PFSK-1 (cell line): ENCODE measurements around the gene GTF2A1L.

ENCODE experiments used
- FOXP2 ChIP-seq: optimal IDR thresholded peaks from 2 replicates; pipeline ENCODE3; 2011; ENCODE audit warnings: borderline replicate concordance, control low read depth, inconsistent platforms; ENCODE audit not compliant: insufficient read depth; ENCODE audit errors: extremely low read length, extremely low read depth
- POLR2AphosphoS5 ChIP-seq: IDR thresholded peaks from 2 replicates; pipeline ENCODE4 v1.6.1; 2012; ENCODE audit warnings: low read depth, mild to moderate bottlenecking, control low read depth, low read length, moderate library complexity
- SIN3A ChIP-seq: IDR thresholded peaks from 2 replicates; pipeline ENCODE4 v1.6.1; 2012; ENCODE audit warnings: mild to moderate bottlenecking, low read length, moderate library complexity, borderline replicate concordance; ENCODE audit not compliant: insufficient read depth
- TAF1 ChIP-seq: IDR thresholded peaks from 2 replicates; pipeline ENCODE4 v1.6.1; 2012; ENCODE audit warnings: low read length, control low read depth, borderline replicate concordance; ENCODE audit not compliant: insufficient read depth
- TF ChIP-seq, protein P1 (sequence below), 2 experiments: IDR thresholded peaks; 2 replicates each; pipeline versions ENCODE4 v1.6.1 to v1.8.0; 2011 to 2012; ENCODE audit warnings: low read depth in 2 of 2, low read length in 2 of 2, control low read depth in 1 of 2, inconsistent platforms in 1 of 2, mild to moderate bottlenecking in 1 of 2, moderate library complexity in 1 of 2; ENCODE audit not compliant: insufficient read depth in 1 of 2

DNA sequence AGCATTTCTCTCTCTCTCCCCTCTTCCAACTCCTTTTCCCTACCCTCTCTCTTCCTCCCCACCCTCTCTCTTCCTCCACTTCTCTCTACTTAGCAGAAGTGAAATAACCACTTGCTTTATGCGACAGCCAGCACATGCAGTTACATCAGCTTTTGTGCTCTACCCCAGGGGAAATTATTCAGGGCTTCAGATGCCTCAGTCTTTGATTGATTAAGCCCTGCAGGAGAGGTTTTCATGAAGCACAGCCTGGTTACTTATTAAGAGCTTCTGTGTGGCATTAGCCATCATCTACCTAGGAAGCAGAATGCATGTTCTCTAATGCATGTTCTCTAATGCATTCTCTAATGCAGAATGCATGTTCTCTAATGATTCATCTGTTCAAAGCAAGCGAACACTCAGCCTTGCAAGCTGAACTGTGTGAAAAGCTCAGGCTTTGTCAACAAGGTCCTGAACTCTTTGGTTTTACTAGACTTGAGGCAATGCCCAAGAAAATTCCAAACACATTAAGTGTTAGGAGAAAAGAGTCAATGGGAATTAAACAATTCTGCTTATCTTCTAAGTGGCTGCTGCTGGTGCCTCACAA lies 81.8 kb downstream of the GTF2A1L start:
- TF ChIP-seq POLR2AphosphoS5 (no peak), SIN3A (no peak), TAF1 (no peak), FOXP2 (no peak)
- TF ChIP-seq, protein P1, sequence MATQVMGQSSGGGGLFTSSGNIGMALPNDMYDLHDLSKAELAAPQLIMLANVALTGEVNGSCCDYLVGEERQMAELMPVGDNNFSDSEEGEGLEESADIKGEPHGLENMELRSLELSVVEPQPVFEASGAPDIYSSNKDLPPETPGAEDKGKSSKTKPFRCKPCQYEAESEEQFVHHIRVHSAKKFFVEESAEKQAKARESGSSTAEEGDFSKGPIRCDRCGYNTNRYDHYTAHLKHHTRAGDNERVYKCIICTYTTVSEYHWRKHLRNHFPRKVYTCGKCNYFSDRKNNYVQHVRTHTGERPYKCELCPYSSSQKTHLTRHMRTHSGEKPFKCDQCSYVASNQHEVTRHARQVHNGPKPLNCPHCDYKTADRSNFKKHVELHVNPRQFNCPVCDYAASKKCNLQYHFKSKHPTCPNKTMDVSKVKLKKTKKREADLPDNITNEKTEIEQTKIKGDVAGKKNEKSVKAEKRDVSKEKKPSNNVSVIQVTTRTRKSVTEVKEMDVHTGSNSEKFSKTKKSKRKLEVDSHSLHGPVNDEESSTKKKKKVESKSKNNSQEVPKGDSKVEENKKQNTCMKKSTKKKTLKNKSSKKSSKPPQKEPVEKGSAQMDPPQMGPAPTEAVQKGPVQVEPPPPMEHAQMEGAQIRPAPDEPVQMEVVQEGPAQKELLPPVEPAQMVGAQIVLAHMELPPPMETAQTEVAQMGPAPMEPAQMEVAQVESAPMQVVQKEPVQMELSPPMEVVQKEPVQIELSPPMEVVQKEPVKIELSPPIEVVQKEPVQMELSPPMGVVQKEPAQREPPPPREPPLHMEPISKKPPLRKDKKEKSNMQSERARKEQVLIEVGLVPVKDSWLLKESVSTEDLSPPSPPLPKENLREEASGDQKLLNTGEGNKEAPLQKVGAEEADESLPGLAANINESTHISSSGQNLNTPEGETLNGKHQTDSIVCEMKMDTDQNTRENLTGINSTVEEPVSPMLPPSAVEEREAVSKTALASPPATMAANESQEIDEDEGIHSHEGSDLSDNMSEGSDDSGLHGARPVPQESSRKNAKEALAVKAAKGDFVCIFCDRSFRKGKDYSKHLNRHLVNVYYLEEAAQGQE (IDR thresholded peaks at IDR 0.05; ENCODE audit: insufficient read depth in 1 of 2, low read depth in 2 of 2, low read length in 2 of 2) = no peak
